ENCODE measurements around the gene KCNQ5.
"Not testable (repeated sequence)": the region's sequence is repeated elsewhere in the genome, so short reads cannot be mapped to it uniquely, and the experiment has no call there.

KCNQ5 gene

GRCh38 chr6:72966628-72967280 is 344.9 kb downstream of the KCNQ5 start:
- DNase-seq: no peak

DNA sequence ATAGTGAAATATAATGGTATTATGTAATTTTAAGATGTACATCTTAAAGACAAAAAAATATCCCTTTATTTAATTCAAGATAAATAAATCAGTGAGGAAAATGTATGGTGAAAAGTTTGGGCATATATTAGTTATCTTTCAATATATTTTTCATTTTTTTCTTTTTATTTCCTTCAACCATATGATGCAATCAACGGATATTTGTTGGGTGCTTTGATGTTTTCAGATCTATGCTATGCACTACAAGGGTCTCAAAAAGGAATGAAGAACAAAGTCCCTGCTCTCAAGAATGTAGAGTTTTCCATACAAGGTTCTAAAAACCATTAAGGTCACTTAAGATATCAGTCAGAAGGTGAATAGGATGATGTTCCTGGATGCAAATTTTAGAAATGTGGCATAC is 345.5 kb downstream of the KCNQ5 start:
- DNase-seq: no peak

GRCh38 chr6:72968704-72969103 is 346.8 kb downstream of the KCNQ5 start:
- no peak for DNase-seq

DNA sequence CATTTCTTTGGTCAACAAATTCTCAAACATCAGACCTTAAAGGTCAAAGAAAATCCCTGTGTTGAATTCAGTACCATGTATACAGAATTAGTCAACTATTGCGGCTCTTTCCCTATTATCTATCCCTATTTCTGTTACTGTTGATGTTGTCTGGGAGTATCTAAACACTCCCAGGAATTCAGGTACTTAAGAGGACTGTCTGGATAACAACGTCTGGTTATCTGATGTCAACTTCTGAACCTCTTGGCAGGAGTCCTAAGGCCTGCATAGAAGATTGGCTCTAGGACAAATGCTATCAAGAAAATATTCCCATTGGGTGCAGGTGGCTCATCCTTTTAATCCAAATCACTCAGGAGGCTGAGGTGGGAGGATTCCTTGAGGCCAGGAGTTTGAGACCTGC is 347.8 kb downstream of the KCNQ5 start:
- DNase-seq: no peak

DNA sequence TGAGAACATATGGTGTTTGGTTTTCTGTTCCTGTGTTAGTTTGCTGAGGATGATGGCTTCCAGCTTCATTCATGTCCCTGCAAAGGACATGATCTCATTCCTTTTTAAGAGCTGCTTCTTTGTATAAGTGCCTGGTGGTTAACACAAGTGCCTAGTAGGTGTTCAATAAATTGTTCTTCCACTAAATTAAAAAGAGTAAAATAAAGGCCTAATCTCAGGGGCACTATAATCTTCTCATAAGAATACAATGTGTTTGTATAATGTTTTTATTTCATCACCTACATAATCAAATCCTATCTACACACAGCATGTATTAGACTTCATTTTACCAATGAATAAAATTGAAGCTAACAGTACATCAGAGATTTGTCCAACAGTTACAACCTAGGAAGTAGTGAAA is 350.7 kb downstream of the KCNQ5 start:
- DNase-seq: no peak

GRCh38 chr6:72974276-72974675 is 352.4 kb downstream of the KCNQ5 start:
- no peak for DNase-seq

GRCh38 chr6:72975352-72975752 is 353.5 kb downstream of the KCNQ5 start:
- DNase-seq: no peak

DNA sequence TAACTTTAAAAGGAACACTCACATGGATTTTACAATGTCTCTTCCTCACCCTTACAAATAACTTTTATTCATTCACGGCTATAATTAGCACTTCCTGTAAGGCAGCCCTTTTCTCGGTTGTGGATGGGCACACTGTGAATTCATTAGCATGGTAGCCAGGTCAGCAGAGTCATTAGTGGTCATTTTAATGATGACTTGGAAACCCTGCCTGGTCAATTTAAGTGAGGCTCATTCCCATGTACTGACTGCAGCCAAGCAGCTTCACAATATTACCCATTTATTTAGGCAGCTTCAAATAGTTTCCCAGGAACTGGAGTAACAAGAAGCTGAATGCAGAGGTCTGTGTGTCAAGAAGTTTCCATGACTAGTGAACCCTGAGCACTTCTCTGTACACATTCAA is 354.6 kb downstream of the KCNQ5 start:
- DNase-seq: no peak

- DNase-seq: no peak
Observed at GRCh38 chr6:72977114-72977513, 355.2 kb downstream of the KCNQ5 start.

- not testable (repeated sequence) for DNase-seq
Observed at GRCh38 chr6:72978808-72979207, 356.9 kb downstream of the KCNQ5 start.

GRCh38 chr6:72984189-72984831 is 362.4 kb downstream of the KCNQ5 start:
- DNase-seq: not testable (repeated sequence)

GRCh38 chr6:72984981-72985665 is 363.3 kb downstream of the KCNQ5 start:
- DNase-seq: no peak

DNA sequence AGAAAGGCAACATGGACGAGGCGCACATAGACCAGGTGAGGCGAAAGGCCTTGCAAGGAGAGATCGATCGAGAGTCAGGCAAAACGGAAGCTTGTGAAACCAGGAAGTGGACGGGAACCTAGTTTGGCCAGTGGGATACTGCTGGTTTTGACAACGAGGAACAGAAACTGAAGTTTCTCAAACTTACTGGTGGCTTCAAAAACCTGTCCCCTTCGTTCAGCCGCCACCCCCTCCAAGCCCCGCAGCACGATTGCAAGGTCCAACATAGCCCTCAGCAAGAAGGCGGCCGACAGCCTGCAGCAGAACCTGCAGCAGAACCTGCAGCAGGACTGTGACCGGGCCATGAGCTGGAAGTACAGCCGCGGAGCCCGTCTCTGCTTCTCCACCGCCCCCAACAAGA is 365.4 kb downstream of the KCNQ5 start:
- no peak for DNase-seq

DNA sequence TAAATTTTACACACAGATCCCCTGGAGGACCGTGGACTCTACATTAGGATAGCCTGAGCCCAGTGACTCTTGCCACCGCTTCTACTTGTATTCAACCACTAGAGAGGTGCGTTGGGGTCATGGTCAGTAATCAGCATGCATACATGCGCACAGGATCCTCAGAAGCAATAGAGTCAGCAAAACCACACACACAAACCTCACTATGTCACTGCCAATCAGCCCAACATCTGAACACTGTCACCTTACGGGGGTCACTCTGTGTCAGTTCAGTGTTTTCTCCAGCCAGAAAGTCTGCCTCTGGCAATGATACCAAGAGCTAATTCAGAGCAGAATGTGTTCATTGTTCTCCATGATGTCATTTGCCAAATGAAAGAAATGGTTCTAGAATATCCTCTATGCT is 378.1 kb downstream of the KCNQ5 start:
- no peak for DNase-seq

DNA sequence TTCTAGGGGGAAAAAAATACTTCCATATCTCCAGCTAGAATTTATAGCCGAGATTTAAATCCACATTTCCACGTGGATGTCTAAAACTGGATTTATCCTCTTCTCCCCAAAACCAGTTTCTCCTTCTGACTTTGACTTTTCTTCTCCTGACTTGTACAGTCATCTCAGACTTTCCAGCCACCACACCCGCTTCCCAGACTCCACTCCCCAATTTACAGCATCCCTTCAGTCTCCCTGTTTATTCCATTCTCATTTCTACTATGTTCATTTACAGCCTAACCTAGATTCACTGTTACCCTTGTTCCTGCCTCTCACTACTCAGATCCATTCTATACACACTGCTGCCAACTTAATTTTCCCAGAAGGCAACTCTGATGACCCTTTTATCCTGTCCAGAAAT is 378.6 kb downstream of the KCNQ5 start:
- DNase-seq: no peak

- DNase-seq: no peak
Observed at GRCh38 chr6:73002588-73002987, 380.7 kb downstream of the KCNQ5 start.

- no peak for DNase-seq
Observed at GRCh38 chr6:73003302-73003701, 381.4 kb downstream of the KCNQ5 start.

GRCh38 chr6:73004231-73004630 is 382.4 kb downstream of the KCNQ5 start:
- no peak for DNase-seq

- no peak for DNase-seq
Observed at GRCh38 chr6:73004861-73005260, 383.0 kb downstream of the KCNQ5 start.

GRCh38 chr6:73006146-73006545 is 384.3 kb downstream of the KCNQ5 start:
- no peak for DNase-seq

DNA sequence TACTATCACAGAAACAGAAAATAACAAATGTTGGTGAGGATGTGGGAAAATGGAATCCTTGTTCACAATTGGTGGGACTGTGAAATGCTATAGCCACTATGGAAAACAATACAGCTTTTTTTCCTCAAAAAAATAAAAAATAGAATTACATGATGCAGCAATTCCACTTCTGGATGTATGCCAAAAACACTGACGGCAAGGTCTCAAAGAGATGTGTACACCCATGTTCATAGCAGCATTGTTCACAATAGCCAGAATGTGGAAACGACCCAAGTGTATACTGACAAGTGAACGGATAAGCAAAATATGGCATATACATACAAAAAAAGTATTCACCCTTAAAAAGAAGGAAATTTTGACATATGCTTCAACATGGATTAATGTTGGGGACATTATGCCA is 390.1 kb downstream of the KCNQ5 start:
- no peak for DNase-seq

GRCh38 chr6:73017476-73017875 is 395.6 kb downstream of the KCNQ5 start:
- DNase-seq: no peak

- no peak for DNase-seq
Observed at GRCh38 chr6:73024598-73024997, 402.7 kb downstream of the KCNQ5 start.

- no peak for DNase-seq
Observed at GRCh38 chr6:73027691-73028090, 405.8 kb downstream of the KCNQ5 start.

Data from activated T-cell treated with anti-CD3 and anti-CD28 coated beads, Interleukin-2, amount 50 U/mL, for 1 hour (primary cell).